Fibroblast of gingiva (primary cell): ENCODE data around the gene ARHGAP42.
"Not testable (repeated sequence)": the region's sequence is repeated elsewhere in the genome, so short reads cannot be mapped to it uniquely, and the experiment has no call there.

Experiments used
- DNase-seq: peaks from one replicate; pipeline ENCODE4 v3.0.0-alpha.2; 2011; ENCODE audit warnings: low read depth

The ARHGAP42 gene

DNA sequence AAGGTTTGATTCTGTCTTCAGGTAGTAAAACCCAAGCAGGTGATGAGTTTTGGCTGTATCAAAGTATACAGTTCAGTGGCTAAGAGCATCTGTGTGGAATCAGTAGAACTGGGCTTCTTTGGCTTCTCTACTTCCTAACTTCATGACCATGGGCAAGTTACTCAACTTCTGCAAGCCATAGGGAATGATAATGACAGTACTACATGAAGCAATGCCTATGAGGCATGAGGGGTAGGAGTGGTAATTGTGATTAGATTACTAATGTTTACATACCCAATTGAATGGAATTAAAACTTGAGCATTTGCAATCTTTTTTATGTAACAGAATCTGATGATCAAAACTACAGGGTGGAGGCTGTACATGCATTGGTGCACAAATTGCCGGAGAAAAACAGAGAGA is 278.3 kb downstream of the ARHGAP42 start:
- DNase-seq = peak; percentile 8

DNA sequence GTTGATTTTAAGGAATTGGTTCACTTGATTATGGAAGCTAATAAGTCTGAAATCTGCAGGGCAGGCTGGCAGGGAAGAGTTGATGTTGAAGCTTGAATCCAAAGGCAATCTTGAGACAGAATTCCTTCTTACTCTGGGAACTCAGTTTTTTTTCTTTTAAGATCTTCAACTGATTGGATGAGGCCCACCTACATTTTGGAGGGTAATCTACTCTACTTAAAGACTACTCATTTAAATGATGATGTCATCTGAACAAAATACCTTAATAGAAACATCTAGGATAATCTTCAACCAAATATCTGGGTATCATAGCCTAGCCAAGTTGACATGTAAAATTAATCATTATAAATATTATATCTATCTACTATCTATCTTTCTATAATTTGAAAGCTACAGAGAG is 279.3 kb downstream of the ARHGAP42 start:
- DNase-seq = no peak

DNA sequence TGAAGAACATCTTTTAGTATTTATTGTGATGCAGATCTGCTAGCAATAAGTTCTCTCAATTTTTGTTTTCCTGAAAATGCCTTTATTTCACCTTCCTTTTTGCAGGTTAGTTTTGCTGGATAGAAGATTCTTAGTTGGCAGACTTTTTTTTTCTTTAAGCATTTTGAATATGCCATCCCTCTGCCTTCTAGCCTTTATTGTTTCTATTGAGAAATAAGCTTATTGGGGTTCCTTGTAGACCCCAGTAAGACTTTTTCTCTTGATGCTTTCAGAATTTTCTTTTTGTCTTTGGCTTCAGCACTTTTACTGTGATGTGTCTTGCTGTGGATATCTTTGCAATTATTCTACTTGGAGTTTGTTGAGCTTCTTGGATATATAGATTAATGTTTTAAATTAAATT is 281.9 kb downstream of the ARHGAP42 start:
- no peak for DNase-seq

DNA sequence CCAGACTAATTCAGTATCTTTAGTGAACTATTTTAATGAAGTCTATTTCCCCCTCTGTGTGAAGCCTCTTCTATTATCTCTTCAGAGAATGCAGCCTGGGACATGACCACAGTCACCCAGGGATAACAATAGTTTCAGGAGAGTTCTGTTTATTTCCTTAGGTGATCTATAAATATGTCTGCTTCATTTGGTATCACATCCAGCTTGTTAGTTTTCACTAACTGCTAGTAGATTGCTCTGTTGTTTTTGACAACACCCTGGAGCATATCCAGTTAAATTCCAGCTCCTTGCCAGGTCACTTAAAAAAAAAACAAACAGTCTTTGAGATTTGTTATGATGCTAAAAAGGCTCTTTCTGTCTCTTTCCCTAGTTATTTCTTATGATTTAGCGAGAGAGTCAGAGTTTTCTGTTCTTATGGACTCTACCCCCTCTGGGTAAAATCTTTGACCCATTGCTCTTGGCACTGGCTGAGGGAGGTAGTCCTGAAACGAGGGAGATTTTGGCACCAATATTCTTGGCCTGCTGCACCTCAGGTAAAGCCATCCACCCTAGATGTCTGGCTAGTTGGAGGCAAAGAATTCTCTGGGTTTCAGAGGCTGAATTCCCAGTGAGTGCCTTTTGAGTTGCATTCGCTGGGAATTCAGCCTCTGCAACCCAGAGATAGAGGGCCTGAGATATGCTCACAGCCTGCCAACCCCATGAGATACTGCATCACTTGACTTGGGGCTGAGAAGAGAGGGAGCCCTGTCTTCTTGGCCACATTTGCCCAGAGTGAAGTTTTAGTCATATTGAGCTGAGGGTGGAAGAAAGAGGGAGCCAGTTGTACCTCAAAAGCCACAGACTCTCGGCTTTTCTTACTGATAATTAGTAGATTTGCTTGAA is 283.4 kb downstream of the ARHGAP42 start:
- no peak for DNase-seq

DNA sequence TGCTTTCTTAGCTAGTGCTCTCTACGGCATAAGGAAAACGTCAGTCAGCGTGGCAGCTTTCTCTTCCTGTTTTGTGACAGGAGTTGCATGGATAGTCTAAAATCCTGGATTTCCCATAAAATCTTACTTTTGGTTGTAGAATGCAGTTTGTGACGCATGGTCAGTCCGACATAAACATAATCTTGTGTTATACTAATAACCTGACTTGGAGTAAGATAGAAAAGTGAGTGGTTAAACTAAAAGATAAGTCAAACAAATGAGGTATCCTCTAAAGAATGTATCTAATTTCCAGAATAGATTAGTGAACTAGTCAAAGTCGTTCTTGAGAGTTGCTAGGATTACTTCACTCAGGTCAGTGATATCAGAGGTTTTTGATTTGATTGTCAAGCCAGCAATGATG is 285.0 kb downstream of the ARHGAP42 start:
- no peak for DNase-seq

DNA sequence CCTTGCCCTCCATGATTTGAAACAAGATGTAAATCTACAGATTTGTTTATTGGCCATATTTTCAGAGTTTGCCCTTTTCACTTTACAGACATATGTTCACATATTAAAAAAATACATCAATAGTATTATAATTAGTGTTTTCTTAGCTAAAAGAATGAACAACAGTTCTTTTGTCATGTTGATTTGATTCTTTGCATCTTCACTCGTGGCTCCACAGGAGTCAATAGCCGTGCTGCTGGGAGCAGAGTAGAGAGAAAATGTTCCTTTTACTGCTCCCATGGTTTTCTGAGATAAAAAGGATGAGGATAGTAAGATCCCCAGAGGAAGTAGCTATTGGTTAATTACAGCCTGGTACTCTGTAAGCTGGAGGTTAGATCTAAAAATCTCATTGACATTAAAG is 291.4 kb downstream of the ARHGAP42 start:
- no peak for DNase-seq

DNA sequence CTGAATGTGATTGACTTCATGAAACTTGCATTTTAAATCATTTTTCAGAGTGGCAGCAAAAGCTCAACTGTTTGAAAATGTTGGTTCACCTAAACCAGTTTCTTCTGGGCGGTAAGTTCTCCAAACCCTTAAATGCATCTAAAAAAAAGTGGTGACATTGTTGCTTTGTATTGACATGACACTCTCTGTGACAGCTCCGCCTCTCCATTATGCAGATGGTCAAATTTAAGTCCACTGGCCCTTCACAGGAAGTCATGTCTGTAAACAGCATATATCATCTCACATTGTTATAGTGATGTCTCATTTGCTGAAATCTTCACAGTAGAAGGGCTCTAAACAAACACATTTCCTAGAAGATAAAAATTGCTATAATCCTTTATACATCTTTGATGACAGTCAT is 291.9 kb downstream of the ARHGAP42 start:
- no peak for DNase-seq

DNA sequence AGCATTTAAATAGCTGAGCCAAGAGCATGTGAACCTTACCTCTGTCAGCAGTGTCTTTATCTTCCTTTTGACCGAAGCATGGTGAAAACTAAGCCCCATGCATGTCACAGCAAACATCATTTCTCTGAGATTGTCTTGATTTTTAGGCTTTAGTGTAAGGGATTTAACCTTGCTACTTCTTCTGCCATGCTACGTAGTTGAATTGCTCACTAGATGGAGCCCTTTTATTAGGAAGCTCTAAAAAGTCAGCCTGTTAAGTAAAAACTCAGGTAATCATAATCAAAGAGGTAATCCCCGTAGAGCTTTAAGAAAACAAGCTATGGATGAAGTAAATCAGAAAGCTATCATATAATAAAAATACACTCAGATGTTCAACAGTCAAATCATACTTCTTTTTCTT is 293.1 kb downstream of the ARHGAP42 start:
- peak; percentile 6 for DNase-seq

DNA sequence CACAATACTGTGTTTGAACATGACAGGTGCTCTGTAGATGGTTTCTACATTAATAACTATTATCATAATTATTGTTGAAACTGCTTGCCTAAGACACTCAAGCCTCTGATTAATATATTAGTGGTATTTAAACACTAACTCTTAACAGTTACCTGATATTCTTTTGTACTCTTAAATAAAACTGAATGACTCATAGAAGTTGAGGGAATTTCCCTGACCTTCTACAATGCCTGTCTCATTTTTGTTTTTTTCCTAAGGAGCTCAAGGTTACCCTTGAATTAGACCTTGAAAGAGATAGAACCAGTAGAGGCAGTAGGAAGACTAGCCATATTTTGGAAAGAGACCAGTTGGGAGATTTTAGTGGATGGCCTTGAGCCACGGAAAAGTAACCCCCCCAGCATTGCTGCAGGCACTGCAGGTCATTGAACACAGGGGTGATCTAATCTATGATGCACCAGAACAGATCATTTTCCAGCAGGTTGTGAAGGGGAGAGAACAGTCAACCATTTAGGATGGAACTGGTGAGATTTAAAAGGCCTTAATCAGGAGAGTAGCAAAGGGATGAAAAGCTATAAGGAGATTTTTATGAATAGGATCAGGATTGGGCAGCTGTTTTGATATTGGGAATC is 294.2 kb downstream of the ARHGAP42 start:
- DNase-seq = no peak

DNA sequence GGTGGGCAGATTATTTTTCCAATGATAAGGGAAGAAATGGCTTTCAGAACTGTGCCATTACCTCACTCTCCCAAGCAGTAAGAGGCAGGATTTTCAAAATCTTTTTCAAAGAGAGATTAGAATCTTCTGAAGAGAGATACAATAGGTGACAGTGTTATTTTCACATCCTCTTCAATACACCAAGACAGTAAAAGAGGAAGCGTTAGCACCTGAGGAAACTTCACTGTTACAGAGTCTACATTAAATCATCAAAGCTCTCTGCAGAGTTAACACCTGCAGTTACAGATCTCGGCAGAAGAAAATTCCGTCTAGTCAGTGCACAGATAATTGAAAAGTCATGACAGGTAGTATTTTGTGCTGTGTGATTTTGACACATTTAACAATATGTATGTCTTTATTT is 297.6 kb downstream of the ARHGAP42 start:
- DNase-seq = no peak

DNA sequence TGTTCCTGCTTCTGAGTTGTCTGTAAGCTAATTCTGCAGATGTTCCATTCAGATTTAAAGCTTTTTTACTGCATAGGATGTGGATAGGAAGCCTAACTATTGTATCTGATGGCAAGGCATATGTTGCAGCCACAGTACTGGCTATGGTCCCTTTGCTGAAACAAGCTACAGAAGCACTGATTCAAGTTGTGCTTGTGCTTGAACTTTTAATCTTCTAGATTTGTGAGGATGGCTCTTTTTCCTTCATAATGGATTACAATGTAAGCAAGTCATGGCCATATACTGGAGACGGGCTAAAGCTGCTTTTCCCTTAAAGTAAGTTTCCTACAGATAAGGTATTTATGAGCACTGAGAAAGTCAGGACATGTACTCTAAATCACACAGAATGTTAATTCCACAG is 303.8 kb downstream of the ARHGAP42 start:
- DNase-seq = no peak

DNA sequence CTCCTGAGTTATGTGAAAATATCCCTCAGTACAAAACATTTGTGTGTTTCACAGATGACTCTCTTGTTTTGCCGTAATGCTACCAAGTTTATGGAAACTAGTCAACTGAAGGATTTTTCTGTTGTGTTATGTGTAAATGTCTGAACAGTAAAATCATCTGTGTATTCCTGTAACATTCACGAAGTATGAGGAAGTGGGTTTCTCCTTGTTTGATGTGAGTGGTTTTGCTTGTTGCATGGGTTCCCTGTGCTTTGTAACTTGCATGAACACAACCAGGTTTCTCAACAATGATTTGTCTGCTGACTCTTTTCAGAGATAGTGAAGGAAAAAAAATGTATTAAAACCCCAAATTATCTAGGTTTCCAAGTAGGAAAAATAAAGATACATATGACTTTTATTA is 304.5 kb downstream of the ARHGAP42 start:
- DNase-seq = no peak

DNA sequence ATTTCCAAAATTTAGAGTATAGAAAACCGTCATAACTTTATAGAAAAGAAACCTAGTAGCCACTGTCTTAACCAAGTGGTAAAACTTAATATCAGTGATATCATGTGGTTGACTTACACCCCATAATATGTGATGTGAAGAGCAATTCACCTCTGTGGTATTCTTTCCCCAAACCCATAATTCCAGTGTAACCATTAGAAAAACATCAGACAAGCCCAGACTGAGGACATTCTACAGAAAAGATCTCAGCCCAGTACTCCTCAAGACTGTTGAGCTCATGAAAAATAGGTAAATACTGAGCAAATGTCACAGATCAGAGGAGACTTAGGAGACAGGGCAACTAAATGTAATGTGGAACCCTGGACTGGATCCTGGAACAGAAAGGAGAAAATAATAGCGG is 307.9 kb downstream of the ARHGAP42 start:
- DNase-seq = no peak

DNA sequence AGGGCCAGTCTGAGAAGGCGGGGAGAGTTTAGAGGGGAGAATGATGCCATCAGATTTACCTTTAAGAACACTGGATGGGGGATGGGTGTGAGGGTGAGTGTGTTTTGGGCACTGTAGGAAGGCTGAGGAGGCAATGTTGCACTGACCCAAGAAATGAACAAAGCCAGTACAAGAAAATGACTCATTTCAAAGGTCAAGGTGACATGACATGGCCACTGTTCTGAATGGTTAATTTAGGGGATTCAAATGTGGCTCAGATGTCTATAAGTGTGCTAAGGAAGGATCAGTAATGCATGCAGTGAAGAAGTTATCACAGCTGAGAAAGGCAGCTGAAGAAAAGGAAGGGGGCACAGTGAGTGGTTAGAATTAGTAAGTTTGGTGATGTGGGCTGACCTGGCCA is 312.7 kb downstream of the ARHGAP42 start:
- DNase-seq = no peak

DNA sequence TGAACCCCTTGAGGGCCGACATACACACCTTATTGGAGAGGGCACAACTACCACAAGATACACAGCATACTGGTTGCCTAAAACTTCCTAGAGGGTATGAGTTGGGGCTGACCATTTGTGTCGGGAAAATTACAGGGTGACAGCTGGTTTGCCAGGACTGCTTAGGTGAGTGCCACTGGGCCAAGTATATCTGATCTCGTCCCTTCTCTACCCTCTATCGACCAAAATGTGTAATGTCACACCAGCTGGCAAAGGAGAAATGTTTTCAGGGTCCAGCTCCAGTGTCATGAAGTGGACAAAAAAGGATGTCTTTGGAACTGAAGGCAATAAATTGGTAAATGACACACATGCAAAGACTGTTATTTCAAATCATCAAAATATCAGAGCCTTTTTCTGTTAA is 316.4 kb downstream of the ARHGAP42 start:
- DNase-seq = no peak

DNA sequence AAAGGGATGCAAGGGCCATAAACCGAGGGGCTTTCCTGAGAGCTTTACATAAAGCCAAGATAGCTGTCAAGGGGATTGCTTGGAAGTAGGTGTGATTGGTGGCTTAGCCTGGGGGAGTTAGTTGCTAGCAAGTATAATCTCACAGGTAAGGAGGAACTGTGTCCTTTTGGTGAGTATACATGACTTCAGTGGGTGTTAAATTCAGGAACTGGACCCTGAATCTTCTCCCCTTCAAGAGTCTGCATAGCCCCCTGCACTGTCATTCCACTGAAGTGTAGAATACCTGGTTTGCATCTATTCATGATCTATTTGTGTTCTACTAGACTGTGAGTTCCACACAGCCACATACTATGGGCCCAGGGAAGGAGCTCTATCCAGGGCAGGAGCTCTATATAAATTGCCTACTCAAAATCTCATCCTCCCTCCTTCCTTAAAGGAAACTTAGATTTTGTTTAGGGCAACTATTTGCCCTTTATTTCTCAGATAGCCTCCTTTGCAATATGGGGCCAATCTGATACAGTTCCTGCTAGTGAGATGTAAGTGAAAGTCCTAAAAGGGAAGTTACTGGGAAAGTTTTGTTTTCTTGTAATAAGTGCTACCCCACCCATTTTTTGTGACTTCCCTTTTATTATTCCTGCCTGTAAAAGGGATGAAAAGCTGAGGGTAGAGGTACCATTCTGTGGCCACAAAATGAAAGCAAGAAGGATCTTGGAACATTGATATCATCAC is 322.0 kb downstream of the ARHGAP42 start:
- DNase-seq = no peak

DNA sequence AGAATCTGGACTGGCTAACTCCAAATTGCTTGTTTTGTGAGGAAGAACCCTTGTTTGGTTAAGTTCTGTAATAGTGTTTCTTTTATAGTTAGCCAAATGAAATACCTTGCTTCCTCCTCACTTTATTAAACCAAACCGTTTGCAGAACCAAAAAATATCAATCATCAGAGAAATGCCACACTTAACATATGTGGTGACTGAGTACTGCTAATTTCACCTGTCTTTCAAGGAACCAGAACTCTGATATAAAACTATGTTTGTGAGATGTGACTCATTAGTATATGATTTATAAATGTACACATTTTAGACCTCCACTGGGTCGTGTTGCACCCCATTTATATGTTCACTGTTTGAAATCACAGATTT is 322.6 kb downstream of the ARHGAP42 start:
- DNase-seq = no peak

DNA sequence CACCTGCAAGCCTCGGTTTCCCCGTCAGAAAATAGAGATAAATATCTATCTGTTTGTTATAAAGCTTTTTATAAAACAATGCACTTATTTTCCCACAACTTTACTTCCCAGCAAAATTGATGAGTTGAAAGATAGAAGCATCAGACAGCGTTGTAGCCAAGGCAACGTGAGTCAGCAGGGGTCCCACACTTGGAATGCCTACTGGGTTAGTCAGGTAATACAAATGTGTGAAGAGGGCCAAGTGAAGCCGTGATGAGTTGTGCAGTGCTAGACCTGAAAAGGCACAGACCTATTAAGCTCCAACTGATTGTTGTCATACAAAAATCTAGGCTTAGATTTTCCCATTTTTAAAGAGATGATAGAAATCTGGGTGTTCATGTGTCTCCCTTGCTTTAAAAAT is 323.8 kb downstream of the ARHGAP42 start:
- no peak for DNase-seq

DNA sequence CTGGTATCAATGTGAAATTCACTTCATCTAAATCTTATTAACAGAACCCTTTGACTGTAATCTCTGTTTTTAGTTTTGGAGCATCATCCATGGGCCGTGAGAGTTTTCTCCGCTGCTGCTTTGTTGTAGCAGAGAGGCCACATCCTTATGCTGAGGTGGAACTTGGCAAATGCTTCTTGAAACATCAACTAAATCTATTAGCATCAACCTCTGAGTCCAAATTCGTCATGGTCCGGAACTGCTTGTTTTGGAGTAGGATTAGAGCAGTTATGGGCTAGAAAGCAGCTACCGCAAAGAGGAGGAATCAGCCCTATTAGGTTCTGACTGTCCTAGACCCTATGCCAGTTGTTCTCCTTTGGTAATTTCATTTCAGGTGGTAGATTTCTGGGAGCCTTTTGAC is 324.8 kb downstream of the ARHGAP42 start:
- no peak for DNase-seq

DNA sequence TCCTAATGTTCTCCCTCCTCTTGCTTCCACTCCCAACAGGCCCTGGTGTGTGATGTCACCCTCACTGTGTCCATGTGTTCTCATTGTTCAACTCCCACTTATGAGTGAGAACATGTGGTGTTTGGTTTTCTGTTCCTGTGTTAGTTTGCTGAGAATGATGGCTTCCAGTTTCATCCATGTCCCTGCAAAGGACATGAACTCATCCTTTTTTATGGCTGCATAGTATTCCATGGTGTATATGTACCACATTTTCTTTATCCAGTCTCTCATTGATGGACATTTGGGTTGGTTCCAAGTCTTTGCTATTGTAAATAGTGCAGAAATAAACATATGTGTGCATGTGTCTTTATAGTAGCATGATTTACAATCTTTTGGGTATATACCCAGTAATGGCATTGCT is 326.6 kb downstream of the ARHGAP42 start:
- DNase-seq = not testable (repeated sequence)

DNA sequence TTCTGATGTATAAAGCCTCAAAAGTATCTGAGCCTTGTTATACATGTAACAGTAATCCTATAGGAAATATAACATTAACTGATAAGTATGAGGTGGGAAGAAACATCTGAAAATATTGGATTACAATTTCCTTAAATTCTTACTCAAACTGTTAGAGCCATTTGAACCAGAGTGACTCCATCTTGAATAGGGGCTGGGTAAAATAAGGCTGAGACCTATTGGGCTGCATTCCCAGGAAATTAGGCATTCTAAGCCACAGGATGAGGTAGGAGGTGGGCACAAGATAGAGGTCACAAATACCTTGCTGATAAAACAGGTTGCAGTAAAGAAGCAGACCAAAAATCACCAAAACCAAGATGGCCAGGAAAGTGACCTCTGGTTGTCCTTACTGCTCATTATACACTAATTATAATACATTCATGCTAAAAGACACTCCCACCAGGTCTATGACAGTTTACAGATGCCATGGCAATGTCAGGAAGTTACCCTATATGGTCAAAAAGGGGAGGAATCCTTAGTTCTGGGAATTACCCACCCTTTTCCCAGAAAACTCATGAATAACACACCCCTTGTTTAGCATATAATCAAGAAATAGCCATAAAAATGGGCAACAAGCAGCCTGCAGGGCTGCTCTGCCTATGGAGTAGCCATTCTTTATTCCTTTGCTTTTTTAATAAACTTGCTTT is 327.7 kb downstream of the ARHGAP42 start:
- DNase-seq = no peak

DNA sequence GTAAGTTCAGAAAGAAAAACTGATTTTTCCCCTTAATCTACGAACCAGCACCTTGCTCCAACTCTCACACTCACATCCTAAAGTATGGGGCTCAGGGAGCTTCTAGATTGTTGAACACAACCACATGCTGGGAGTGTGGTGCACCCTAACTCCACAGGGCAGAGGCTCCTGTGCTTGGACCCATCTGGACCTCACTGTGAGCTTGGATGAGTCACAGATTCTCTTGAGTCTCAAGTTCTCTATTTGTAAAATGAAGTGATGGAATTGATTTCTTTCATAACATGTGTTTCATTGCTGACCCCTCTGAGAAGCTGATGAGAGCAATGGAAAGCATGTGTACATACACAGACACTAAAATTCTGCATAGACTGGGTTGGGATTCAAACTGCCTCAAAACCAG is 332.8 kb downstream of the ARHGAP42 start:
- DNase-seq = no peak

DNA sequence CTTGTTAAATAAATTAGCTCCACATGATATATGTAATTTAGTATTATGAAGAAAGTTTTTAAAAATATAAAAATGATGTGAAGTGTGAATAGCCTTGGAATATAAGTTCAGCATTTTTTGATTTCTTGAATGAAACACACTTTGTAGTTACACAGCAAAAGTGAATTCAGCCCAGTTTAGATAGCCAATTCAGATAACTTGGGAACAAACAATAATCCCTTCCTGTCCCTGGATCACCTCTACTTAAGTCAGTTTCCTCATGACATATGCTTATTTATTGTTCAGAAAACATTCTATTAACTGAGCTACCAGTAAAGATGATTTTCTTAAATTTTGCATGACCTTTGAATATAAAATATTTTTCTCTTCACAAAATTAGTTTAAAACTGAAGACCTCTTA is 335.2 kb downstream of the ARHGAP42 start:
- DNase-seq = no peak
